ENCODE results near the gene BTBD16. TPM values are rescaled to one million over a fixed set of nuclear protein-coding genes. Genes with fewer than 3 reads are reported as not detected.

BTBD16 gene
- total RNA-seq, 1 donor from 2014 or later, result not detected

DNA sequence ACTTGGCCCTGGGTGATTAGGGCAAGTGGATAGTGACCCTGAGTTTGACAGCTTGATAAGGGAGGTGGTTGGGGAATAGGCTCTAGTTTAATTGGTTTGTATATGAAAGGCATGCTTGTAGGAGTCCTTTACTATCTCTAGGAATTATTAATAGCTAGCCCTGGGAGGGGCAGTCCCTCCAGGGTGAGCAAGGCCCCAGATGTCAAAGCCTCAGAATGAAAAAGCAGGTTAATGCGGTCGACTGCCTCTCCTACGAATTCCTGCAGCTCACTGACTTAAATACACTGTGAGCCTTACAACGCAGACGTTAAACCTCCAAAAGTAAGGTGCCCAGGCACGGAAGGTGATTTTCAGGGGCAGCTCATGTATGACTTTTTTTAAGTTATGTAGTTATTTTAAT, 5.2 kb upstream of the BTBD16 start:
- DNase-seq, result no peak

DNA sequence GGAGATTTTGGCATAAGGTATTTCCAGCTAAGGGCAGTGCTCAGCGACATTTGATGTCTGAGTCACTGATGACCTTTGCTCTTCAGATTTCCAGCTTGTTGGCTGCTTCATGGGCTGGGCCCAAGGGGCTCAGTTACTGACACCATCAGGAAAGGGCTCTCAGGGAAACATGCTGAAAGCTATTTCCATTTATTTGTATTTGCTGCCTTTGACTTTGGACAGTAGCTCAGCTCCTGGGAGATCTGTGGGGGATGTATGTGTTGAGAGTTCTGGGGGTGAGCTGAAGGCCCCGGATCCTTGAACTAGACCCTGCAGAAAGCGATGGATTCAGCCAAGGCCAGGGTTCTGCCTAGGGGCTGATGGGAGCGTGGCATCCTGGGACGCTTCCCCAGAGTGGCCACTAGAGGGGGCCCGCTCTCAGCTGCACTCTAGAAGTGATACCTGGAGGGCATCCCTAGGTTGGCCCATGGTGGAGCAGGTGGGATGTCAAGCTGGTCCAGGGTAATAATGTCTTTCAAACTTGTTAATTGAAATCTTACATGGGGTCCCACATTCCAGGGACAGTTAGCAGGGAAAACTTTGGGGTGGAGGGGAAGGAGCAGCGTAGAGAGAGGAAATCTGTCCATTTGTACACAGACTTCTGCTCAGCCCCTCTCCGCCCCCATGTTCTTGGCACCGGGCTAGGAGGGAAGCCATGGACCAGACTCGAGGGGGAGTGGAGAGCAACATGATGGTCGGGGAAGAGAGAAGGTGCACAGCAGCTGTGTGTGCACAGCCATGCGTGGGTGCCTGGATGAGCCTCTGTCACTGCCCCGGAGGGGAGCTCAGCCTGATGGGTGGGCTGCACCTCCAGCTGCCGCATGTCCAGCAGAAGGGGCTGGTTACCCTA, 3.0 kb upstream of the BTBD16 start:
- peak; percentile 56 for DNase-seq
- peak; percentile 66 for ATAC-seq (ENCODE audit: poor library complexity)
- intact Hi-C loops (cut with DNase I), result no loop called here

More for the DNA sequence above, 5.2 kb upstream of the BTBD16 start:
- peak; percentile 71 for ATAC-seq (ENCODE audit: poor library complexity)
- intact Hi-C loops (cut with DNase I), result no loop called here

DNA sequence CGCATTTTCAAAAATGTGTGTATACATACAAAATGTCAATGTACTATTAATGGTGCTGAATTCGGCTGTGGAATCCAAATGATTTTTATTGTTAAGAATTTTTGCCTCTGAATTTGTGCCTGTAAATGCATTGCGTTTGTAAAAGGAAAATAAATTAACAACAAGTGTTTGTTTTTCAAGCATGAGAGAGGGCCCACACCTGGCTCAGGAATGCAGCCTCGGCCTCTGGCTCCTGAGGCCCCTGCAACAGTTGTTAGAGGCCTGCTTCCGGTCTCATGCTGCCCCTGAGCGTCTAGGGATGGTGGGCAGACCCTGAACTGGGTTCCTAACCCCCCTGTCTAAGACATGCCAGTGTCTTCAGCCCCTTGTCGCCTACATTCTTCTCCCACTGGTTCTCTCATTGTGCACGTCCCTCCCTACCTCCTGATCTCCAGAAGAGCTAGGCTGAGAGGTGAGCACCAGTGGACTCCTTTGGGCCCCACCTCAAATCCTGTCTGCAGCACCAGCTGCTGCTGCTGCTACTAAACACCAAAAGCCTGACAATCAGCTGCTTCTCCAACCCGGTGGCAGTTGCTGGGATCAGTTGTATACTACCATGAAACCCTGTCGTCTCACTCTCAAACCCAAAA, 1.9 kb upstream of the BTBD16 start:
- ATAC-seq (ENCODE audit: poor library complexity) (no peak), DNase-seq (no peak)
- intact Hi-C loops (cut with DNase I), result no loop called here

DNA sequence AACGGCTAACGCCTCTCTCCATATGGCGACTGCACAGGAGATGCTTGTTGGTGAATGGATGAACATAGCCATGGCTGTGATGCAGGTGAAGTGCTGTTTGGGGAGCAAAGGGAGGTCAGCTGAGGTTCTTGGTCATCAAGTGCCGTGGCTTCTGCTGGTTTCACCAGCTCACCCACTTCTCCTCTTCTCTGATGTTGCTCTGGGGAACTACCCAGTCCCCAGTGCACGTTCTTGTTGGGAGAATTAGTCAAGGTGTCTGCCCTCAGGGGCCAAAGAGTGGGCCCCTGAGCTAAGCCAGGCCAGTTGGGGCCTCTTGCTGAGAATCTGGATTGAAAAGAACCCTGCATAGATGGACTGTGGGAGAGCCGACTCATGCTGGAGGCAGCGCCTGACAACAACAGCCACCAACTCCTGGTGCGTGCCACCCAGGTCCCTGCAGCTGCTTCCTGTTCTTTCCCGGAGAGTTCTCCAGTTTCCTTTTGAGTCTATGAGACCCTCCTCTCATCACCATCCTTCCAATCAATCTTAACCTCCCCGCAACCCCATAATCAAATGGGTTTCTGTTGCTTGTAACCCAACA, 3.0 kb downstream of the BTBD16 start:
- intact Hi-C loops (cut with DNase I), result no loop called here
- DNase-seq, result no peak
- no peak for ATAC-seq (ENCODE audit: poor library complexity)

DNA sequence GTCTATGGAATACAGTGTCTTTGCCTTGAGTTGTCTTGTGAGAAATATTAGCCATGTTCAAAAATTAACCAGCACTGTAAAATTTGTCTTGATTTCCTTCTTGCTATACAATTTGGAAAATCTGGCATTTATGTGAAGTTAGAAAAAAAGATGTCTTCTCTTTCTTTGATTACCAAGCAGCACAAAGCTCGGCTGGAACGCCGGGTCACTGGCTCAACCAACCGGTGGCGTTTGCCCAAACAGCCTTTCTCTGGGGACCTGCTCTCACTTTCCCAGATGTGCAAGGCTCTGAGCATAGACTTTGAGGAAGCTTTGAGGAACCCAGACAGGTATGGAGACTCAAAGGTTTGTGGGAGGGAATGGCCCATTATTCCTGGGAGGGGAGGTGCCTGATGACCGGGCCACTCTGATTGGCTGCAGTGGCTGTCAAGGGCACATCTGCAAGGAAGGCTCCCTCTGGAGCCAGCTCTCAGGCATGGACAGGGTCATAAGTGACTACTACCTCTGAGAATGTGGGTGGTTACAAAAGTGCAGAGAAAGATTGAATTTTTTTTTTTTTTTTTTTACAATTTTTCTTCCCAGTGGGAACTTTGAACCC, 5.6 kb downstream of the BTBD16 start:
- DNase-seq (no peak), ATAC-seq (ENCODE audit: poor library complexity) (no peak)
- intact Hi-C loops (cut with DNase I), result no loop called here

DNA sequence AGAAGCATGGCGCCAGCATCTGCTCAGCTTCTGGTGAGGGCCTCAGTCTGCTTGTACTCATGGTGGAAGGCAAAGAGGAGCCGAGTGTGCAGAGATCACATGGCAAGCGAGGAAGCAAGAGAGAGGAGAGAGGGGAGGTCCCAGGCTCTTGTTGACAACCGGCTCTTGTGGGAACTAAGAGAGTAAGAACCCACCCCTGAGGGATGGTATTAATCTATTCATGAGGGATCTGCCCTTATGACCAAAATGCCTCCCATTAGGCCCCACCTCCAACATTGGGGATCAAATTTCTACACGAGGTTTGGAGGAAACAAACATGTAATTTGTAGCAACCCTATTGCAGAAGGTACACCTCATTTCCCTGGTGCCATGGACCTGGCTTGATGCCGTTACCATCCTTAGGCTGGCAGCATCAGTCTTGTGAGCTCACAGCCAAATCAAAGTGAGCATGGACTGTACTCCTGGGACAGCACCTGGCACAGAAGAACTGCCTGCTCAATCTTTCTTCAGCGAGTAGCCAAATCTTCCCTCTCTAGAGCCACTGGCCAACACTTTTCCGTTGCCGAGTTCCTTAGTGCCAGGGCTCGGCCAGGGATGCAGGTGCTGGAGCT, 6.5 kb downstream of the BTBD16 start:
- DNase-seq (no peak), ATAC-seq (ENCODE audit: poor library complexity) (no peak)

DNA sequence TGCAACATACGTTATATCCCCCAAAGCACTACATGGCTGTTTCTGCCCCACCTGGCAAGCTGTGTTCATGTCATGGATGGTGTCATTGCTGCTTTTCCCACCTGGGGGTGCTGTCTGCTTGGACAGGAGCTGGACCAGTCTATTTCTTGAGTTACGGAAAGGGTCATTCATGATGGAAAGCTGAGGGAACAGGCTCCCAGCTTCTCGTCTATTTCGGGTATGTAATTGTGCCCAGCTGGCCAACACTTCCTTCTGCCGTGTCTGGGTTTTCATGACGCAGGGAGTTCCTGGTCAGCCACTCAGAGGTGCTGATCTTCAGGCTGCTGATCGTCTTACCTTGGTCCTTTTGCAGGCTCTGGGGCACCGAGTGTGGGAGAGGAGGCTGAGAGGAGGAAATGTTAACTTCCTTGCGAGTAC, 8.6 kb downstream of the BTBD16 start:
- DNase-seq, result no peak
- intact Hi-C loops (cut with DNase I), result loop anchor here (10.0 kb wide), 1 partner anchor 425 kb away; no protein-coding TSS in a partner anchor
- ATAC-seq (ENCODE audit: poor library complexity), result peak; percentile 73

More for the DNA sequence above, 6.5 kb downstream of the BTBD16 start:
- intact Hi-C loops (cut with DNase I), result no loop called here

DNA sequence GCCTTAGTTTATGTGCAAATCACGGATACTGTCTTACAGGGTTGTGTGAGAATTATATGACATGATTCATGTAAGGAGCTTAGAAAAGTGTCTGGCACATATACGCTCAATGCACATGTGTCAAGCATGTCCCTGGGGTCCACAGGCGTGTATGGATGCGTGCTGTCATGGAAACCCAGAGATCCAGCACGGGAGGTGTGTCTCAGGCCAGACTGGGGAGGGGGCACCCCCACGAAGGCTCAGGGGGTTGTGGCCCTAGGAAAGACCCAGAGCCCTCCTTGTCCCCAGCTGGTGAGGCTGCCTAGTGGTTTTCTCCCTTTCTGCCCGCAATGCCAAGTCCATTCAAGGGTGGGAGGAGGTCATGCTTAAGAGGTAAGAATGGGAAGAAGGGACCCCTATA, 9.1 kb downstream of the BTBD16 start:
- intact Hi-C loops (cut with DNase I), result loop anchor here (10.0 kb wide), 1 partner anchor 425 kb away; no protein-coding TSS in a partner anchor
- DNase-seq, result no peak
- ATAC-seq (ENCODE audit: poor library complexity), result no peak

DNA sequence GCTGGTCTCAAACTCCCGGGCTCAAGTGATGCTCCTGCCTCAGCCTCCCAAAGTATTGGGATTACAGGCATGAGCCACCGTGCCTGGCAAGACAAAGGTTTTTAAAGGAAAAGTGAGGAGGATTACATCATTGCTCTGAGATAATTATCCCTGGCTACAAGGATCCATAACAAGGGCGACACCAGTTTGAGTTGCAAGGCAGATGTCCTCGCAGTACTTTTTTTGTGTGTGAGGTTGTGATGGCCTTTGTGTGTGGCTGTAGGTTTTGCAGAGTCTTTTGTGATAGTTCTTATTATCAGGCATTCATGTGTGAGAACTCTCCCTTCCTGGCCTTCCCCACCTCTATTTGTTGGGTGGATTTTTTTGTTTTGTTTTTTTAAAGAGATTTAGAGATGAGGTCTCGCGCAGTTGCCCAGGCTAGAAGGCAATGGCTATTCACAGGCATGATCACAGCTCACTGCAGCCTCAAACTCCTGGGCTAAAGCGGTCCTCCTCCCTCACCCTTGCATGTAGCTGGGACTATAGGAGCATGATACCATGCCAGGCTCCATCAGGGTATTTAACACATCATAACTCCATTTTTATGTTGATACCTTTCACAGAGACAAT, 10.0 kb downstream of the BTBD16 start:
- no peak for ATAC-seq (ENCODE audit: poor library complexity)
- intact Hi-C loops (cut with DNase I), result loop anchor here (10.0 kb wide), 1 partner anchor 424 kb away; no protein-coding TSS in a partner anchor
- DNase-seq, result no peak

DNA sequence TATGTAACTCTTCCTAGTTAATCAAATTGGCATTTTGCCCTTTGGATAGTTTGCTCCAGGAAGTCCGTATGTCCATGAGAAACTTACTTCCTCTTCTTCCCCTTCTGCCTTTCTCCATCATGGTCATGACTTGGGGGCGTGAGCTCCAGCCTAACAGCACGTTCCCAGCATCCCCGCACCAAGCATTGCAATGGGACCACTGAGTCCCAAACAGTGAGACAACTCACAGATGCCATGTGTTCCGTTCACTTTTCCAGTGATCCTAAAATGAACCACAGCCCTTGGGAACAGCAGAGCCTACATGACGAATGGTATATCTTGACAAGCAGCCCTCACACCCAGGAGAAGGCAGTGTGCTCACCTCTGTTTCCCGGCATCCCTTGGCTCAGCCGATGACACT, 10.7 kb downstream of the BTBD16 start:
- DNase-seq (no peak), ATAC-seq (ENCODE audit: poor library complexity) (no peak)
- intact Hi-C loops (cut with DNase I), result loop anchor here (10.0 kb wide), 1 partner anchor 423 kb away; no protein-coding TSS in a partner anchor

DNA sequence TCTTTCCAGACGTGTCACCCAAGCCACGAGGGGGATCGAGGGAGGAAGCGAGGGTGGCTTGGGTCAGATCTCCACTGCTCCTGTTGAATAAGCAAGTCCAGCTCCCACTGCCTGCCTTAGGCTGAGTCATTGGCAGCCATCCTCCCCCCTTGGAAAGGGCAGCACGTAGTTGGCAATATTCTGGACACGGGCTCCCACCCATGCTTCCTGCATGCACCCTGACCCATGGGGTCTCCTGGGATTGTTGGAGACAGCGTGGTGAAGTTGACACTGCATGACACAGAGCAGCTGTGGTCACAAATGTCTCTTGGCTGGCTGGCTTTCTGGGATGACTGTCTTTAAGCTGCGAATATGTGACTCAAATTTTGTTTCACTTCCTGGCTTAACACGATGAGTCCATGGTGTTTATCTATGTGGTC, 11.2 kb downstream of the BTBD16 start:
- ATAC-seq (ENCODE audit: poor library complexity) (no peak), DNase-seq (no peak)
- intact Hi-C loops (cut with DNase I), result loop anchor here (10.0 kb wide), 1 partner anchor 423 kb away; no protein-coding TSS in a partner anchor

DNA sequence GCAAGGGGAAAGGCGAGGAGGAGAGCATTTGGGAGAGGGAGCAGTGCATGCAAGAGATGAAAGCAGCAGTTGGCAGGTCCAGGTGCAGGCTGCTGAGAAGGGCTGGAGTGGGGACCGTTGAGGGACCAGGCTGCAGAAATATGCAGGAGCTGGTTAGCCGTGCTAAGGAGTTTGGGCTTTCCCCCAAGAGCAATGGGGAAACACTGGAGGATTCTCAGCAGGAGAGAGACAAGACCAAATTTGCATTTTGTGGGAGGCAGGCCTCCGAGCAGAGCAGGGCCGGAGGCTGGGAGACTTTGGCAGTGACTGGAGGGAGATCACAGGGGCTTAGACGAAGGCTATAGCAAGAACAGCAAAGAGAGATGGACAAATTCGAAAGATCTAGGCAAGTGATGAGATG, 11.8 kb downstream of the BTBD16 start:
- no peak for DNase-seq
- no peak for ATAC-seq (ENCODE audit: poor library complexity)
- intact Hi-C loops (cut with DNase I), result loop anchor here (10.0 kb wide), 1 partner anchor 422 kb away; no protein-coding TSS in a partner anchor

DNA sequence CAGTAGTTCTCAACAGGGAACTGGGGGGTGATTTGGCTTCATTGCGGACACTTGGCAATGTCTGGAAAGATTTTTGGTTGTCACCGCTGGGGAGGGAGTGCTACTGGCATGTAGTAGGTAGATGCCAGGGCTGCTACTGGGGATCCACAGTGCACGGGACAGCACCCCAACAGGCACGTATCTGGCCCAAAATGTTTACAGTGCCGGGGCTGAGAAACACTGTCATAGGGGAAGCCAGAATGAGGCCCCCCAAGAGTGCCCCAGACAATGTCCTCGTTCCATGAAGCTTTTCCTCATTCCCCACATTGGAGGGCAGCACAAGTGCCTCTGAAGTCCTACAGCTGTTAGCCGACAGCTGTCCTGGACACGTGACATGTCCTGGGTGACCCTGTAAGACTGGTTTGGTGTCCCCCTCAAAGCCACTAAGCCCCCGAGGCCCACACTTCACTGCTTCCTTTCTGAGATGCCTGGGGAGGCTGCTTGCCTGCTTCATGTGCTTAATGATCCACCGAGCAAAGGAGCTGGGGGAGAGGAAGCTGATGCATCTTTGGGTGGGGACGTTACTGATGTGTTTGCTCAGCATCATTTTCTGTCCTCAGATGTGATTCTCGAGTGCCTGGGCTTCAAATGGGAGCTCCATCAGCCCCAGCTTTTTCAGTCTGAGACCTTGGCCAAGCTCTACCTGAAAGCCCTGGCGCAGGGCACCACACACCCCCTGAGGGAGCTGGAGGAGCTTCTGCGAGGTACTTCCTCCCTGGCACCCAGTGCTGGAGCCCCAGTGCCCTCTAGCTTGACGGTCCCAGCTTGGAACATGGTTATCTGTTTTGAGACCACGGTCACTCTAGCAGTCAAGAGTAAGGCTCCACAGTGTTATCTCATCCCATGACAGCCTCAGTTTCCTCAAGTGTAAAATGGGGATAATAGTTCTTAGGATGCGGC, 14.7 kb downstream of the BTBD16 start:
- DNase-seq (no peak), ATAC-seq (ENCODE audit: poor library complexity) (no peak)
- intact Hi-C loops (cut with DNase I), result loop anchor here (10.0 kb wide), 1 partner anchor 419 kb away; no protein-coding TSS in a partner anchor

DNA sequence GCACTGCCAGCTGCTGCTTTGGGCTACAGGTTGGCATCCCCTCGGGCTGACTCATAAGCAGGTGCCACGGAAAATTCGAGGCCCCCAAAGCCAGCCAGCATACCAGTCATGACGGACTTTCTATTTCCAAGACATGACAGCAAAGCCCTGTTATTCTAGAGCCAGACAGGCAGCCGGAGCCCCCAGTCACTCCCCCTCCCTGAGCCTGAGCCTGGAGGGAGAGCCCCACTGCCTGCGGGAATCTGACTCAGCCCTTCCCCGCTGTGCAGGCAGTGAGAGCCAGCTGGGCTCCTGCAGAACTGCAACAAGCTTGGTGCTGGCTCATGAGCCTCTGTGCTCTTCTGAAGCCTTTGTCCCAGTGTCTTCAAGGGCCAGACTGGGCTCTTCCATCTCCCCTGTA, 15.8 kb downstream of the BTBD16 start:
- intact Hi-C loops (cut with DNase I), result loop anchor here (10.0 kb wide), 1 partner anchor 418 kb away; no protein-coding TSS in a partner anchor
- DNase-seq (no peak), ATAC-seq (ENCODE audit: poor library complexity) (peak; percentile 62)

DNA sequence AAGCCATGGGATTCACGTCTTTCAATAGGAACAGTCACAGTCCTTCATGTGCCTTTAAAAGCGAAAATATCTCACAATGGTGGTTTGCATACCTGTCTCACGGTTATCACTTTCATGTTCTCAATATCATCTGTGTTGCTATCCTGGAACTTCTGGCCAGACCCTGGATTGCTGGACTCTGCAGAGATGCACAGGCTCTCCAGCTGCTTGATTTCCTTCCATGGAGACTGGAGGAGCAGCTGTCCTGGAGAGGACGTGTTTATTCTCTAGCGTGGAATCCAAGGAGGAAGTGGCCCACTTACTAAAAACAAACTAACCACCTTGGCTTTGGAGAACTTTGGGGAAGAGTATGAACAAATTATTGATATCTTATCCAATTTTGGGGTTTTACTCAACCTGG, 16.5 kb downstream of the BTBD16 start:
- intact Hi-C loops (cut with DNase I), result loop anchor here (10.0 kb wide), 1 partner anchor 417 kb away; no protein-coding TSS in a partner anchor
- no peak for ATAC-seq (ENCODE audit: poor library complexity)
- no peak for DNase-seq

DNA sequence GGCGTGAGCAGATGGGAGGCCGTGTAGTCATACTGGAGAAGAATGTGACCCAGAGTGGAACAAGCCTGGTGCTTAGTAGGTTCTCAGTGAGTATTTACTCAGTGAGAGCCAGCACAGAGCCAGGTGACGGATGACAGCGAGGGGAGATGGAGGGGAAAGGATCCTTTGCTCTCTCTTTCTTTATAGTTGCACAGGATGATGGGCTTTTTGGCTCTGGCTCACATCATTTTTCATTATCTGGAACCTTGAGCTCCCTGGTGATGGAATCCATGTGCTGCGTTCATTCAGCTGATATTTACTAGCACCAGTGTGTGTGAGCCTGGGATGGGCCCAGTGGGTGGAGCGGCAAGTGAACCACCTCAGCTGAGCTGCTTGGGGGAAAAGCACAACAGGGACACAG, 17.2 kb downstream of the BTBD16 start:
- ATAC-seq (ENCODE audit: poor library complexity), result no peak
- intact Hi-C loops (cut with DNase I), result loop anchor here (10.0 kb wide), 1 partner anchor 417 kb away; no protein-coding TSS in a partner anchor
- no peak for DNase-seq

DNA sequence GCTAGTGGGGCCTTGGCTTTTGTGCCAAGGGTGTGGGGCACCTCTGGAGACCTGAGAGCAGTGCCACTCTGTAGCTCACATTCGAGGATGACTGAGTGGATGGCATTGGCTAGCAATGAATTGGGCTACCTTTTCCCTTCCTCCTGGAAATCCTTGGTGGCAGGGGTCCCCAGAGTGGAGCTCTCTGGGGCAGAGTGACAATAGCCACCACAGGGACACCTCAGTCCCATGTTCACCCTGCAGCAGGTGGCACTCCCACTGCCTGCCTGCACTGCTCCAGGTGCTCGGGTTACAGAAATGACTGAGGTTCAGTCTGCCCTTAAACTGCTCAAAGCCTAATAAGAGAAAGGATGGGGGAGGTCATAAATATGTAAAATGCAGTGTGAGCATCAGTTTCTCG, 17.8 kb downstream of the BTBD16 start:
- ATAC-seq (ENCODE audit: poor library complexity) (no peak), DNase-seq (no peak)
- intact Hi-C loops (cut with DNase I), result loop anchor here (10.0 kb wide), 1 partner anchor 416 kb away; no protein-coding TSS in a partner anchor
